ENCODE data around the gene CTBP1. TPM values are rescaled to one million over a fixed set of nuclear protein-coding genes. Genes with fewer than 3 reads are reported as not detected.

The CTBP1 gene
- total and polyA plus RNA-seq, 2 experiments from 2014 or later = 74.0 to 192 TPM

DNA sequence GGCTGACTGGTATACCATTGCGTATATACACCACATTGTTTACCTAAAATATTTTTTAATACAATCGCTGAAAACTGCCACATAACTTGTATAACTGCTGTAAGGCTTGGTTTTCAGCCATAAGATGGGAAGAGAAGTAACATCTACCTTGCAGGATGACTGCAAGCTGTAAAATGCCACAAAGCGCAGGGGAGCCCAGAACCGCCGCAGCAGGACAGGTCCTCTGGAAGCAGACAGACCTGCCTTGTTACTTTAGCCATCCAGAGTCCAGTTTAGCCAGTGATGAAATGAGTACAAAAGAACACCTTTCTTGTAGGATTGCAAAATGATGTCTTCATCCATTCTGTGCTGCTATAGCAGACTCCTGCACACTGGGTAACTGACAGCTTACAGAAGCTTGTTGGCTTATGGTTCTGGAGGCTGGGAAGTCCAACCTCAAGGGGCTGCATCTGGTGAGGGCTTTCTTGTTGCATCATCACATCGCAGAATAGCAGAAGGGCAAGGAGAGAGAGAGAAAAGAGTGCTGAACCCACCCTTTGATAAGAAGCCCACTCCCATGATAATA lies 4.1 kb upstream of the CTBP1 start (continued):
- TF ChIP-seq, protein P1, sequence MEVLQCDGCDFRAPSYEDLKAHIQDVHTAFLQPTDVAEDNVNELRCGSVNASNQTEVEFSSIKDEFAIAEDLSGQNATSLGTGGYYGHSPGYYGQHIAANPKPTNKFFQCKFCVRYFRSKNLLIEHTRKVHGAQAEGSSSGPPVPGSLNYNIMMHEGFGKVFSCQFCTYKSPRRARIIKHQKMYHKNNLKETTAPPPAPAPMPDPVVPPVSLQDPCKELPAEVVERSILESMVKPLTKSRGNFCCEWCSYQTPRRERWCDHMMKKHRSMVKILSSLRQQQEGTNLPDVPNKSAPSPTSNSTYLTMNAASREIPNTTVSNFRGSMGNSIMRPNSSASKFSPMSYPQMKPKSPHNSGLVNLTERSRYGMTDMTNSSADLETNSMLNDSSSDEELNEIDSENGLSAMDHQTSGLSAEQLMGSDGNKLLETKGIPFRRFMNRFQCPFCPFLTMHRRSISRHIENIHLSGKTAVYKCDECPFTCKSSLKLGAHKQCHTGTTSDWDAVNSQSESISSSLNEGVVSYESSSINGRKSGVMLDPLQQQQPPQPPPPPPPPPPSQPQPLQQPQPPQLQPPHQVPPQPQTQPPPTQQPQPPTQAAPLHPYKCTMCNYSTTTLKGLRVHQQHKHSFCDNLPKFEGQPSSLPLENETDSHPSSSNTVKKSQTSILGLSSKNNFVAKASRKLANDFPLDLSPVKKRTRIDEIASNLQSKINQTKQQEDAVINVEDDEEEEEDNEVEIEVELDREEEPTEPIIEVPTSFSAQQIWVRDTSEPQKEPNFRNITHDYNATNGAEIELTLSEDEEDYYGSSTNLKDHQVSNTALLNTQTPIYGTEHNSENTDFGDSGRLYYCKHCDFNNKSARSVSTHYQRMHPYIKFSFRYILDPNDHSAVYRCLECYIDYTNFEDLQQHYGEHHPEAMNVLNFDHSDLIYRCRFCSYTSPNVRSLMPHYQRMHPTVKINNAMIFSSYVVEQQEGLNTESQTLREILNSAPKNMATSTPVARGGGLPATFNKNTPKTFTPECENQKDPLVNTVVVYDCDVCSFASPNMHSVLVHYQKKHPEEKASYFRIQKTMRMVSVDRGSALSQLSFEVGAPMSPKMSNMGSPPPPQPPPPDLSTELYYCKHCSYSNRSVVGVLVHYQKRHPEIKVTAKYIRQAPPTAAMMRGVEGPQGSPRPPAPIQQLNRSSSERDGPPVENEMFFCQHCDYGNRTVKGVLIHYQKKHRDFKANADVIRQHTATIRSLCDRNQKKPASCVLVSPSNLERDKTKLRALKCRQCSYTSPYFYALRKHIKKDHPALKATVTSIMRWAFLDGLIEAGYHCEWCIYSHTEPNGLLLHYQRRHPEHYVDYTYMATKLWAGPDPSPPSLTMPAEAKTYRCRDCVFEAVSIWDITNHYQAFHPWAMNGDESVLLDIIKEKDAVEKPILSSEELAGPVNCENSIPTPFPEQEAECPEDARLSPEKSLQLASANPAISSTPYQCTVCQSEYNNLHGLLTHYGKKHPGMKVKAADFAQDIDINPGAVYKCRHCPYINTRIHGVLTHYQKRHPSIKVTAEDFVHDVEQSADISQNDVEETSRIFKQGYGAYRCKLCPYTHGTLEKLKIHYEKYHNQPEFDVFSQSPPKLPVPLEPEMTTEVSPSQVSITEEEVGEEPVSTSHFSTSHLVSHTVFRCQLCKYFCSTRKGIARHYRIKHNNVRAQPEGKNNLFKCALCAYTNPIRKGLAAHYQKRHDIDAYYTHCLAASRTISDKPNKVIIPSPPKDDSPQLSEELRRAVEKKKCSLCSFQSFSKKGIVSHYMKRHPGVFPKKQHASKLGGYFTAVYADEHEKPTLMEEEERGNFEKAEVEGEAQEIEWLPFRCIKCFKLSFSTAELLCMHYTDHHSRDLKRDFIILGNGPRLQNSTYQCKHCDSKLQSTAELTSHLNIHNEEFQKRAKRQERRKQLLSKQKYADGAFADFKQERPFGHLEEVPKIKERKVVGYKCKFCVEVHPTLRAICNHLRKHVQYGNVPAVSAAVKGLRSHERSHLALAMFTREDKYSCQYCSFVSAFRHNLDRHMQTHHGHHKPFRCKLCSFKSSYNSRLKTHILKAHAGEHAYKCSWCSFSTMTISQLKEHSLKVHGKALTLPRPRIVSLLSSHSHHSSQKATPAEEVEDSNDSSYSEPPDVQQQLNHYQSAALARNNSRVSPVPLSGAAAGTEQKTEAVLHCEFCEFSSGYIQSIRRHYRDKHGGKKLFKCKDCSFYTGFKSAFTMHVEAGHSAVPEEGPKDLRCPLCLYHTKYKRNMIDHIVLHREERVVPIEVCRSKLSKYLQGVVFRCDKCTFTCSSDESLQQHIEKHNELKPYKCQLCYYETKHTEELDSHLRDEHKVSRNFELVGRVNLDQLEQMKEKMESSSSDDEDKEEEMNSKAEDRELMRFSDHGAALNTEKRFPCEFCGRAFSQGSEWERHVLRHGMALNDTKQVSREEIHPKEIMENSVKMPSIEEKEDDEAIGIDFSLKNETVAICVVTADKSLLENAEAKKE (CRISPR knock-in tag; IDR thresholded peaks at IDR 0.05) = no peak
- TF ChIP-seq STAT1 (IDR thresholded peaks at IDR 0.05; ENCODE audit: unreplicated experiment) = no peak
- no peak for TF ChIP-seq EZH2 (IDR thresholded peaks at IDR 0.05; ENCODE audit: low read depth, unreplicated experiment)
- no peak for TF ChIP-seq JUNB (IDR thresholded peaks at IDR 0.05; ENCODE audit: unreplicated experiment)
- no peak for TF ChIP-seq ZNF114 (CRISPR knock-in tag; IDR thresholded peaks at IDR 0.05)
- TF ChIP-seq ZNF331 (CRISPR knock-in tag; IDR thresholded peaks at IDR 0.05; ENCODE audit: low read depth) = no peak

DNA sequence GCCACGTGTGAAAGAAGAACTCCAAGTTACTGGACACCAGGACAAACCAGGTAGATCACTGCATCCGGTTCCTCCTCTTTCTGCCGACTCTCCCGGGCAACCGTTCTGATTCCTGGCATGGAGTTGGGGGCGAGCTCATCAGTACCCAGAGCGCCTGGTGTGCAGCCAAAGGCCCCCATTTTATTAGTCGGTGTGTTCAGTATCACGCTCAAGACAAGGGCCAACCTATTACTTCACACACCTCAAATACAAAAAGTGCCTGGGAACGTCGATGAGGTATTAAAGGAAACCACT lies 2.8 kb upstream of the CTBP1 start:
- no peak overlapping the region for H3K27ac Mint-ChIP-seq
- H3K27me3 ChIP-seq (ENCODE audit: insufficient read depth) = no peaks in the 10 kb centered on the region
- H3K9me2 ChIP-seq (ENCODE audit: insufficient read depth) = peaks cover 7% of the 10 kb centered on the region; the same call in 1 of the 2 replicates
- no peak overlapping the region for H3K4me3 Mint-ChIP-seq
- no peak overlapping the region for H2AFZ ChIP-seq
- H3F3A ChIP-seq (replicated peaks; ENCODE audit: low read depth) = no peaks in the 10 kb centered on the region
- ATAC-seq = no peak
- DNase-seq (ENCODE audit: low spot score) = no peak
- H3K4me1 ChIP-seq (ENCODE audit: insufficient read depth) = peaks cover 12% of the 10 kb centered on the region; the same call in 1 of the 2 replicates
- peaks cover 50% of the 10 kb centered on the region for H3K36me3 Mint-ChIP-seq (ENCODE audit: low read depth)
- no peak overlapping the region for H3K4me2 ChIP-seq
- peaks cover 13% of the 10 kb centered on the region for H3K79me2 ChIP-seq (replicated peaks; ENCODE audit: insufficient read depth)
- peaks cover 72% of the 10 kb centered on the region for H3K9me3 Mint-ChIP-seq
- H3K36me3 ChIP-seq (ENCODE audit: insufficient read depth) = peaks cover 2% of the 10 kb centered on the region; the same call in 1 of the 2 replicates
- H3K27ac ChIP-seq (ENCODE audit: low read depth) = no peak overlapping the region
- H3K4me3 ChIP-seq = no peak overlapping the region
- H3K4me1 Mint-ChIP-seq = peaks cover 7% of the 10 kb centered on the region
- H4K20me1 ChIP-seq (replicated peaks; ENCODE audit: insufficient read depth) = peaks cover 3% of the 10 kb centered on the region; the same call in 1 of the 2 replicates
- peaks cover 26% of the 10 kb centered on the region for H3K27me3 Mint-ChIP-seq (ENCODE audit: insufficient read depth, low read depth, poor library complexity)
- TF ChIP-seq EZH2 (IDR thresholded peaks at IDR 0.05; ENCODE audit: low read depth, unreplicated experiment) (no peak), STAT1 (IDR thresholded peaks at IDR 0.05; ENCODE audit: unreplicated experiment) (no peak), JUNB (IDR thresholded peaks at IDR 0.05; ENCODE audit: unreplicated experiment) (no peak), ZNF331 (CRISPR knock-in tag; IDR thresholded peaks at IDR 0.05; ENCODE audit: low read depth) (no peak), EZH2phosphoT487 (IDR thresholded peaks at IDR 0.05; ENCODE audit: unreplicated experiment) (no peak), POLR2AphosphoS5 (IDR thresholded peaks at IDR 0.05; ENCODE audit: low read depth) (no peak), ZNF114 (CRISPR knock-in tag; IDR thresholded peaks at IDR 0.05) (no peak), NANOG (IDR thresholded peaks at IDR 0.05; ENCODE audit: borderline replicate concordance) (no peak)
- TF ChIP-seq, protein P2, sequence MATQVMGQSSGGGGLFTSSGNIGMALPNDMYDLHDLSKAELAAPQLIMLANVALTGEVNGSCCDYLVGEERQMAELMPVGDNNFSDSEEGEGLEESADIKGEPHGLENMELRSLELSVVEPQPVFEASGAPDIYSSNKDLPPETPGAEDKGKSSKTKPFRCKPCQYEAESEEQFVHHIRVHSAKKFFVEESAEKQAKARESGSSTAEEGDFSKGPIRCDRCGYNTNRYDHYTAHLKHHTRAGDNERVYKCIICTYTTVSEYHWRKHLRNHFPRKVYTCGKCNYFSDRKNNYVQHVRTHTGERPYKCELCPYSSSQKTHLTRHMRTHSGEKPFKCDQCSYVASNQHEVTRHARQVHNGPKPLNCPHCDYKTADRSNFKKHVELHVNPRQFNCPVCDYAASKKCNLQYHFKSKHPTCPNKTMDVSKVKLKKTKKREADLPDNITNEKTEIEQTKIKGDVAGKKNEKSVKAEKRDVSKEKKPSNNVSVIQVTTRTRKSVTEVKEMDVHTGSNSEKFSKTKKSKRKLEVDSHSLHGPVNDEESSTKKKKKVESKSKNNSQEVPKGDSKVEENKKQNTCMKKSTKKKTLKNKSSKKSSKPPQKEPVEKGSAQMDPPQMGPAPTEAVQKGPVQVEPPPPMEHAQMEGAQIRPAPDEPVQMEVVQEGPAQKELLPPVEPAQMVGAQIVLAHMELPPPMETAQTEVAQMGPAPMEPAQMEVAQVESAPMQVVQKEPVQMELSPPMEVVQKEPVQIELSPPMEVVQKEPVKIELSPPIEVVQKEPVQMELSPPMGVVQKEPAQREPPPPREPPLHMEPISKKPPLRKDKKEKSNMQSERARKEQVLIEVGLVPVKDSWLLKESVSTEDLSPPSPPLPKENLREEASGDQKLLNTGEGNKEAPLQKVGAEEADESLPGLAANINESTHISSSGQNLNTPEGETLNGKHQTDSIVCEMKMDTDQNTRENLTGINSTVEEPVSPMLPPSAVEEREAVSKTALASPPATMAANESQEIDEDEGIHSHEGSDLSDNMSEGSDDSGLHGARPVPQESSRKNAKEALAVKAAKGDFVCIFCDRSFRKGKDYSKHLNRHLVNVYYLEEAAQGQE (IDR thresholded peaks at IDR 0.05; ENCODE audit: unreplicated experiment) = no peak
- TF ChIP-seq, protein P3, sequence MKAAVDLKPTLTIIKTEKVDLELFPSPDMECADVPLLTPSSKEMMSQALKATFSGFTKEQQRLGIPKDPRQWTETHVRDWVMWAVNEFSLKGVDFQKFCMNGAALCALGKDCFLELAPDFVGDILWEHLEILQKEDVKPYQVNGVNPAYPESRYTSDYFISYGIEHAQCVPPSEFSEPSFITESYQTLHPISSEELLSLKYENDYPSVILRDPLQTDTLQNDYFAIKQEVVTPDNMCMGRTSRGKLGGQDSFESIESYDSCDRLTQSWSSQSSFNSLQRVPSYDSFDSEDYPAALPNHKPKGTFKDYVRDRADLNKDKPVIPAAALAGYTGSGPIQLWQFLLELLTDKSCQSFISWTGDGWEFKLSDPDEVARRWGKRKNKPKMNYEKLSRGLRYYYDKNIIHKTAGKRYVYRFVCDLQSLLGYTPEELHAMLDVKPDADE (IDR thresholded peaks at IDR 0.05) = no peak

Measured in GM23338 (cell line).